HG02588 (cell line): ENCODE data around the gene EMILIN2.
"Not testable (repeated sequence)": the region's sequence is repeated elsewhere in the genome, so short reads cannot be mapped to it uniquely, and the experiment has no call there.

ENCODE experiments used
- ATAC-seq: cut with Tn5 transposase; IDR thresholded peaks from one replicate; pipeline ENCODE4 v1.9.1; 2021; ENCODE audit warnings: mild to moderate bottlenecking, moderate library complexity; ENCODE audit not compliant: unreplicated experiment

Gene EMILIN2

GRCh38 chr18:2913398-2914005 is 66.7 kb downstream of the EMILIN2 start:
- no peak for ATAC-seq

DNA sequence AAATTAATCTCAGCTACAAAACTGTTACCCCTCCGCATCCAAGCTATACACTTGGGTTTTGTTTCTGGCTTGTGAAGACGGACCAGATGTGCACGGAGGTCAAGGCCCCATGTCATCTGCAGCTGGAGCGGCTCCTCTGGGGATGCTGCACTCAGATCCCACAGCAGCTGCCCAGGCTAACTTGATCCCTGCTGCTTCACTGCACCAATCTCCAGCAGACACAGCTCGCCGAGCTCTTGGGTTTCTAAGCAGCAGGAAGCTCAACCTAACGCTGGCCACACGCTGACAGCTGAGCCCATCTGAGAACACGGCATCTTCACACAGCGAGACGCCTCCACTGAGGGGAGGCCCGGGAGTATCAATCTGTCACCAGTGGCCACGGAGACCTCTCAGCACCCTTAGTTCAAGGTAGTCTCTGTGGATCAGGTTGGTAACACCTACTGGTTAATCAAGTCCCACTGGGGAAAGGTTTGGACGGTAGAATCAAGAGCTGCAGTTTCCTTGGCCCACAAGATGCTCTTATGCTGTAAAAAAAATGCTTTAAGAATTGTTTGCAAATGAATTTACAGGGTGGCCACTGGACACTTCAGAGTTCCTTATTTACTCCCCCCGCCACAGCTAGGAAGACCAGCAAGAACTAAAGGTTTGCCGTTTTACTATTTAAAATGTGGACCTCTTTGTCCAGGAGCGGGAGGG is 67.5 kb downstream of the EMILIN2 start:
- no peak for ATAC-seq

GRCh38 chr18:2914881-2915240 is 68.1 kb downstream of the EMILIN2 start:
- no peak for ATAC-seq

DNA sequence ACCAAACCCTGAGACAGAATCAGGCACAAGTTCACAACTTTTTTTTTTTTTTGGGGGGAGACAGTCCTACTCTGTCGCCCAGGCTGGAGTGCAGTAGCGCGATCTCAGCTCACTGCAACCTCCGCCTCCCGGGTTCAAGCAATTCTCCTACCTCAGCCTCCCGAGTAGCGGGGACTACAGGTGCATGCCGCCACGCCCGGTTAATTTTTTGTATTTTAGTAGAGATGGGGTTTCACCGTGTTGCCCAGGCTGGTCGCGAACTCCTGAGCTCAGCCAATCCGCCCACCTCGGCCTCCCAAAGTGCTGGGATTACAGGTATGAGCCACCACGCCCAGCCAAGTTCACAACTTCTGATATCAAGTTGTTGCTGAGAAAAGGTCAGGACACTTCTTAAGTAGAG is 68.7 kb downstream of the EMILIN2 start:
- ATAC-seq, result not testable (repeated sequence)

- no peak for ATAC-seq
These were observed 69.4 kb downstream of the EMILIN2 start for GRCh38 chr18:2916184-2916583.

GRCh38 chr18:2917259-2918047 is 70.6 kb downstream of the EMILIN2 start:
- no peak for ATAC-seq

GRCh38 chr18:2918761-2919550 is 72.2 kb downstream of the EMILIN2 start:
- ATAC-seq, result no peak

GRCh38 chr18:2919600-2919999 is 72.8 kb downstream of the EMILIN2 start:
- ATAC-seq, result no peak

GRCh38 chr18:2920027-2920426 is 73.2 kb downstream of the EMILIN2 start:
- ATAC-seq, result no peak

DNA sequence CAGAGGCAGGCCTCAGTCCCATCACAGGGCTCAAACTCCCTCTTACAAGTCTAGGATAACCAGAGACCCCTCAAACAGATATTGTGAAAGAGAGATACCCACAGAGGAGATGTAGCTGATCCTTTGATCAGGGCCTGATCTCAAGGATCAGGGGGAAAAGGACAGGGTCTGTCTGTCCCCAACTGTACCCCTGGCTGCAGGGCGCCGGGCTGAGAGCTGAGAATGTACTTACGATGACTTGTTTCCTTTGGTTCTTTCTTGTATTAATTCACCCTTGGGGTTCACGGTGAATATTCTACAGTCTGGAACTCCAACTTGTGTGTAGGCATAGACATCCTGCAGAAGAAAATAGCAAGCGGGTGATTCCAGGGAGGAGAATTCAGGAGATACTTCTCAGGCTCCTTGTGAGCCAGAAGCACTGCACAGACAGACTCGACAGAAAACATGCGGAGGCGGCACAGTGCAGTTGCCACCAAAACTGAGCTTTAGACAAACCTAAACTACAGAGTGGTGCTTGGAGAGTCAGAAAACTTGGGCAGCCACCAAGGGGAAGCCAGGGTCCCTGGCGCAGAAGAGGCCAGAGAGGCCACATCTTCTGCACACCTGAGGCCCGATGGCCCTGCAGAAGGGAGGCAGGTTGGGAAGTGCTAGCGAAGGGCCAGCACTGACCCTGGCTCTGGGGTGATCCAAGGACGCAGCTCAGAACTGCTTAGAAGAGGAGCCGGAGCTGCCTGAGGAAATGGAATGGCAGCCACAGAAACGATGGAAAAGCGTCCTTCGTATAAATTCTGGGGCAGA is 73.9 kb downstream of the EMILIN2 start:
- no peak for ATAC-seq

DNA sequence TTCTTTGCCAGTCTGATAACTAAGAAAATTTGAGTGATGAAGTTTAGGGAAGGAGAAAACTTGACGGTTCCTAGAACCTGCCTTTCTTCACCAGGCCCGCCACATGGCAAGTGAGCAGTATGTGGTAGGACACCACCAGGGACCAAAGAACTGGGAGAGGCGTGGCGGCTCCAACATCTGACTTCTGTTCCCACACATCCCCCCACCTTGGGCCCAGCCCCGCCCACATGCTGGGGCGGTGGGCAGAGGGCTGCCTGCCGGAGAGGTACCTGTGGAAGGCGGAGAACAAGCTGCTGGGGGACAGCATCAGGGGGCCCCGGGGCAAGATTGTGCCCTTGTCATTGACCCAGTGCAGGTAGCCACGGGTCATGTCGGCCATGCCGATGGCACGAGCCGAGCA is 75.0 kb downstream of the EMILIN2 start:
- no peak for ATAC-seq

- no peak for ATAC-seq
These were observed 76.7 kb downstream of the EMILIN2 start for GRCh38 chr18:2923464-2923863.

GRCh38 chr18:2924920-2925319 is 78.1 kb downstream of the EMILIN2 start:
- no peak for ATAC-seq

- ATAC-seq, result no peak
These were observed 79.7 kb downstream of the EMILIN2 start for GRCh38 chr18:2926528-2926927.

GRCh38 chr18:2927745-2928144 is 80.9 kb downstream of the EMILIN2 start:
- no peak for ATAC-seq

DNA sequence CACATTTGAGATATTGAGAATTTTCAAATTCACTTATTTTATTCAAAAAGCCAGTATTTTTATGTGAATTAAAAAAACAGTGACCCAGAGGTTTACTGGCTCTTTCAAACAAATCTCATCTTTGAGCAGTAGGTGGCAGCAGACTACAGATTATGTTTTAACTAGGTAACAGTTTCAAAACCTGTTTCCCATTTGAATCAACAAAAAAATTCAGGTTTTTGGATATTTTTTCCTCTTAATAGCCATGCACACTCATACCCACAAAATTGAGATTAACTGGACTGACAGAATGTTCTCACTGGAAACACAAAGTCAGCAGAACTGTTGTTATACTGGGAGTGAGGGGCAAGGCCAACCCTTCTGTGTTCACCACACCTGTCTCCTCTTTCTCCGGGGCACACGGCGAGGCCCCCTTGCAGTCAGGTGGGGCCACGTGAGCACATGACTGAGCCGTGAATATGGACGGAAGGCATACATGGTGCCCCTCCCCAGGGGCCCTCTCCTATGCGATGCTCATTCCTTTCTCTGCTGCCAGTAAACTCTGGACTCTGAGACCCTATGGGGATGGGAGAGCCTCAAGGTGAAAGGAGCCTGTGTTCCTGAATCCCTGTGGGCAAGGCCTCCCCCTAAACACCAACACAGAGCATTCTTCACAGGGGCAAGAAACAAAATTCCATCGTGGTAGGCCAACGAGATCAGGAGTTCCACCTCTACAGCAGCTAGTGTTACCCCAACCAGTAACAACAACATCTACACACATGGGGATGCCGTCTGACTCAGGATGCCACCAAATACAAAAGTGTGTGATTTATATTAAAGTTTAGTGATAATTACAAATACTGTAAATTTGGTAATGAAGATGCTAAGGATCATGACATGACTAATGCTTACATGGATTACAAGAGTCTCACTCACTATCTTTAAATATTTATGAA is 85.7 kb downstream of the EMILIN2 start:
- no peak for ATAC-seq

DNA sequence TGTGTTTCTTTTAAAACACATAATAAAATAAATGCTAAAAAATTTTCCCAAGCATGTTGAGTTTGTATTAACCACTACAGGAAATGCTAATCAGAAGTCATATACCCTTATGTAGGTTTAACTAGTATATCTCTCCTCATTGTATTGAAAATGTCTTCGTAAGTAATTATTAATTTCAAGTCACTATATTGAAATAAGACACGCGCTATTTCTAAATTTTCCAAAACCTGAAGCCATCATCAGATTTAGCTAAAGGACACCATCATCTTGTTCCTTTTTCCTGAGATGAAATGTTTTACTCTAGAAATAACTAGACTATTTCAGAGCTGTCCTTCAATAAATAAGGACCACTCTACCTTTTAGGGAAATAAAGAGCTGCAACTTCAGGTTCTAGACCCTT is 87.2 kb downstream of the EMILIN2 start:
- ATAC-seq, result no peak

DNA sequence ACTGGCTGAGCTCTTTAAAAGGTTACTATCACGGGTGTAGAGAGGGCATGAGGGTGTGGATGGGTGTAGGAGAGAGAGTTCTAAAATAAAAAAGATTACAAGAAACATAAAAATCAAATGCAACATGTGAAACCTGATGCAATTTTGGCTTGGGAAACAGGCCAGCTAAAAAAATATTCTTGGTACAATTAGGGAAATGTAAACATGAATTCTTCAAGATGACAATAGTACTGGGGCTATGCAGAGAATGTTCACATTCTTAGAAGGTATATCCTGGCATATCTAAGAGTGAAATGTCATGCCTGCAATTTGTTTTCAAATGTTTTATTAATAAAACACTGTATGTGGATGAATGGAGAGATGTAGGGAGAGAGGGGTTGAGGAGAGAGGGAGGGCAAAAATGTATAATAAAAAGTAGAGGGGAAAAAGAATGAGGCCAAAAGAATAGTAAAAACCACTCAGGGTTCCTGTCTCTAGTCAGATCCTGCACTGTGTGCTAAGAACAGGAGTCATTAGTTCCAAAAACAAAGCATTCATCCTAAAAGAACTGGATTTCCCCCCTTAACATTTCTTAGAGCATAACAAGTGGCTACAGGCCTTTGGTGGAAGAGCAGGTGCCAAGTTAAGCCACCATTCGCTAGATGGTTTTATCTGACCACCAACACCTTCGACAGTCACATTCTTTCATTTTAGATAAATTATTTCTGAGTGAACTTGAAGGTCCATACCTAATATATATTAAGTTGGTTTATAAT is 88.8 kb downstream of the EMILIN2 start:
- no peak for ATAC-seq

DNA sequence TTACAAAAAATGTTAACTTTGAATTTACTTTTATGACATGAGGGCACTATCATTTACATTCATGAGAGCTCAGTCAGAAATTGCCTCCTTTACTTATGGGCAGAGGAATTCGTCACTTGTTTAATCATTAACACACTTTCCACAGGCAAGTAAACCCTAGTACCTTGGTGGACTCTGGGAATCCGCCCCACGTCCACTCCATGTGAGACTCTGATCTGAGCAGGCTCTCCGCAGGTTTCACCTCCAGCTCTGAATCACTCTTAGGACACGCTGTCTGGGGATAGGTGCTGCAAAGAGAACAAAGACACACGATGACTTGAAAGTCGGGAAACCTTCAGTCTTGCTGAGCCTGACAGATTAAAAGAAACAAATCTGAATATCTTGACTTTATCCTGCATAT is 92.5 kb downstream of the EMILIN2 start:
- ATAC-seq, result no peak
